Glutamatergic neuron (in vitro differentiated cells): Measurements from ENCODE around the gene PLXNA2. TPM values are rescaled to one million over a fixed set of nuclear protein-coding genes. Genes with fewer than 3 reads are reported as not detected.

Source experiments
- DNase-seq: peaks from one replicate; pipeline ENCODE4 v3.0.0; 2022
- H3K27ac Mint-ChIP-seq: one replicate; pipeline ENCODE4 v1.8.0; 2020; ENCODE audit warnings: mild to moderate bottlenecking, mixed read lengths, inconsistent platforms; ENCODE audit not compliant: unreplicated experiment
- H3K27me3 Mint-ChIP-seq: one replicate; pipeline ENCODE4 v1.8.0; 2020; ENCODE audit warnings: mild to moderate bottlenecking, moderate library complexity, mixed read lengths, inconsistent platforms; ENCODE audit not compliant: unreplicated experiment
- H3K36me3 Mint-ChIP-seq: one replicate; pipeline ENCODE4 v1.8.0; 2020; ENCODE audit warnings: mild to moderate bottlenecking, mixed read lengths, inconsistent platforms; ENCODE audit not compliant: unreplicated experiment
- H3K4me1 Mint-ChIP-seq: one replicate; pipeline ENCODE4 v1.8.0; 2020; ENCODE audit warnings: mild to moderate bottlenecking, low read depth, mixed read lengths, inconsistent platforms; ENCODE audit not compliant: unreplicated experiment
- H3K4me3 Mint-ChIP-seq: one replicate; pipeline ENCODE4 v1.8.0; 2020; ENCODE audit warnings: mild to moderate bottlenecking, mixed read lengths, inconsistent platforms; ENCODE audit not compliant: unreplicated experiment
- H3K9me3 Mint-ChIP-seq: one replicate; pipeline ENCODE4 v1.8.0; 2020; ENCODE audit warnings: mild to moderate bottlenecking, moderate library complexity, mixed read lengths, inconsistent platforms; ENCODE audit not compliant: unreplicated experiment
- total RNA-seq: library from RNA; stranded (reverse); fragmentation: NEBNext Ultra II Directional; extraction: Animal tissue kit (Norgen Biotek cat#: 25700); gene quantifications from one replicate; pipeline ENCODE4 v1.2.1, GENCODE V29; 2021; ENCODE audit not compliant: unreplicated experiment
- TF ChIP-seq, protein P1 (sequence below): fragments of 200-600 bp; sonication (generic); IDR thresholded peaks from one replicate; pipeline ENCODE4 v1.5.0; 2021; ENCODE audit not compliant: partially characterized antibody, unreplicated experiment

Gene PLXNA2
- total RNA-seq, 1 donor from 2014 or later, result 66.0 TPM

DNA sequence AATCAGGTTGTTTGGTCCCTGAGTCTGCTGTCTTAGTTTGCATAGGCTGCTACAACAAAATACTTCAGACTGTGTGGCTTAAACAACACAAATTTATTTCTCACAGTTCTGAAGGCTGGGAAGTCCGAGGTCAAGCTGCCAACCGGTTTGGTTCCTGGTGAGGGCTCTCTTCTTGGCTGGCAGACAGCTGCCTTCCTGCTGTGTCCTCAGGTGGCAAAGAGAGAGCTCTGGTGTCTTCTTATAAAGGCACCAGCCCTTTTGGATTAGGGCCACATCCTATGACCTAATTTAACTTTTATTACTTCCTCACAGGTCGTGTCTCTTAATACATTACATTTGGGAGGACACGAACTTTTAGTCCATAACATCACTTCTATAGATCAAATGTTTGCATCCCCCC lies 243.7 kb downstream of the PLXNA2 start:
- no peaks in the 10 kb centered on the region for H3K36me3 Mint-ChIP-seq
- H3K9me3 Mint-ChIP-seq, result no peaks in the 10 kb centered on the region
- no peak overlapping the region for H3K4me3 Mint-ChIP-seq
- TF ChIP-seq, protein P1, sequence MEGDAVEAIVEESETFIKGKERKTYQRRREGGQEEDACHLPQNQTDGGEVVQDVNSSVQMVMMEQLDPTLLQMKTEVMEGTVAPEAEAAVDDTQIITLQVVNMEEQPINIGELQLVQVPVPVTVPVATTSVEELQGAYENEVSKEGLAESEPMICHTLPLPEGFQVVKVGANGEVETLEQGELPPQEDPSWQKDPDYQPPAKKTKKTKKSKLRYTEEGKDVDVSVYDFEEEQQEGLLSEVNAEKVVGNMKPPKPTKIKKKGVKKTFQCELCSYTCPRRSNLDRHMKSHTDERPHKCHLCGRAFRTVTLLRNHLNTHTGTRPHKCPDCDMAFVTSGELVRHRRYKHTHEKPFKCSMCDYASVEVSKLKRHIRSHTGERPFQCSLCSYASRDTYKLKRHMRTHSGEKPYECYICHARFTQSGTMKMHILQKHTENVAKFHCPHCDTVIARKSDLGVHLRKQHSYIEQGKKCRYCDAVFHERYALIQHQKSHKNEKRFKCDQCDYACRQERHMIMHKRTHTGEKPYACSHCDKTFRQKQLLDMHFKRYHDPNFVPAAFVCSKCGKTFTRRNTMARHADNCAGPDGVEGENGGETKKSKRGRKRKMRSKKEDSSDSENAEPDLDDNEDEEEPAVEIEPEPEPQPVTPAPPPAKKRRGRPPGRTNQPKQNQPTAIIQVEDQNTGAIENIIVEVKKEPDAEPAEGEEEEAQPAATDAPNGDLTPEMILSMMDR, result no peak
- H3K4me1 Mint-ChIP-seq, result no peaks in the 10 kb centered on the region
- H3K27ac Mint-ChIP-seq, result no peak overlapping the region
- DNase-seq, result no peak
- H3K27me3 Mint-ChIP-seq, result peaks cover 3% of the 10 kb centered on the region

- TF ChIP-seq, protein P1, result no peak
- Mint-ChIP-seq H3K36me3 (no peaks in the 10 kb centered on the region), H3K27ac (no peak overlapping the region), H3K4me3 (no peak overlapping the region), H3K4me1 (no peaks in the 10 kb centered on the region), H3K27me3 (peaks cover 3% of the 10 kb centered on the region), H3K9me3 (no peaks in the 10 kb centered on the region)
- DNase-seq, result no peak
Measured at GRCh38 chr1:207999972-208000371, 244.2 kb downstream of the PLXNA2 start.

- Mint-ChIP-seq H3K9me3 (no peaks in the 10 kb centered on the region), H3K4me1 (no peaks in the 10 kb centered on the region), H3K27me3 (peaks cover 3% of the 10 kb centered on the region), H3K36me3 (no peaks in the 10 kb centered on the region), H3K27ac (no peak overlapping the region), H3K4me3 (no peak overlapping the region)
- TF ChIP-seq, protein P1, result no peak
- no peak for DNase-seq
Measured at GRCh38 chr1:207999274-207999915, 244.8 kb downstream of the PLXNA2 start.

DNA sequence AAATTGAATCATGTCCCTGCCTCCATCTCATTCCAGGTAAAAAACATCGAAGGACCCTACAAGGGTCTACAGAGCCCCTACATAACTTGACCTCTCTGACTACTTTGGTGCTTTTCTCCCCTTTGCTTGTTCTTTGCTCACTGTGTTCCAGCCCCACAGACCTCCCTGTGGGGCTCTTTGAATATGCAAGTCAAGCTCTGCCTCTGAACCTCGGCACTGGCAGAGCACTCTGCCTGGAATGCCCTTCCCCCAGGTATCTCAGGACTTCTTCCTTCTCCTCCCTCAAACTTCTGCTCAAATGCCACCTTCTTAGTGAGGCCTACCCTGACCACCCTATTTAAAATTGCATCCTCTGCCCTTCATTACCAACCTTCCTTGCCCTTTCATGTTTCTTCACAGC lies 245.5 kb downstream of the PLXNA2 start:
- H3K27ac Mint-ChIP-seq, result no peak overlapping the region
- no peaks in the 10 kb centered on the region for H3K36me3 Mint-ChIP-seq
- no peaks in the 10 kb centered on the region for H3K4me1 Mint-ChIP-seq
- H3K27me3 Mint-ChIP-seq, result peaks cover 3% of the 10 kb centered on the region
- no peak overlapping the region for H3K4me3 Mint-ChIP-seq
- DNase-seq, result no peak
- TF ChIP-seq, protein P1, result no peak
- H3K9me3 Mint-ChIP-seq, result no peaks in the 10 kb centered on the region

DNA sequence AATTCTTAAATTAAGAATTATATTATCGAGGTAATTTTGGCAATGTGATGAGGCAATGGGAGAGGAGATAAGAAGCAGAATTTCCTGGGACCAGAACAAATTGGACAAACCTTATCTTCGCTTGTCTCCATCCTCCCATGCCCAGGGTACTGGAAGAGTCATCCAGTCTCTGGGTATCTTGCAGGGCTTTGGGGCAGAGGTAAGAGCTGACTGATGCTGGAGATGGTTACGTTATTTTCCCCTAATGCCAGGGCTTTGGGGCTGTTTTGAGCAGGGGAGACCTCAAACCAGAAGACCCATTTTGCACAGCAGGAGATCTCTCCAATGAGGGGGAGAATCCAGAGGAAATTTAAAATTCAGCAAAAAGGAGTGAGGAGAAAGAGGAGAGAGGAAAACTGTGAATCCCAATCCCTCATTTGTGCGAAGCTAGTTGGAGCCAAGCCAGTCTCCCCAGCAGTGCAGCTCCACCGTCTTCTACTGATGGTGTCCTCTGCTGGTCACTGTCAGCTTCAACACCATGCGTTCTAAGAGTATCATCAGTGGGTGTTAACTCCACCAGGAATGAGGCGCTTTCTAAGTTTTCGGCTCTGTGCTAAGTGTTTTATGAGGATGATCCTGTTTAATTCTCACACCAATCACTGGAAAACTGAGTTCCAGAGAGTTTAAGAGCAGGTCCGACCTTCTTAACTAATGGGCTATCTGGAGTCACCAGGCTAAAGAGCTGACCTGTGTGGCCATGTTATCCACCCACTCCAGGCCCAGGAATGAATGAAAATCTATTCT lies 246.5 kb downstream of the PLXNA2 start:
- no peaks in the 10 kb centered on the region for H3K4me1 Mint-ChIP-seq
- no peak overlapping the region for H3K27ac Mint-ChIP-seq
- H3K4me3 Mint-ChIP-seq, result no peak overlapping the region
- H3K27me3 Mint-ChIP-seq, result no peaks in the 10 kb centered on the region
- TF ChIP-seq, protein P1, result peak; percentile 82
- H3K36me3 Mint-ChIP-seq, result no peaks in the 10 kb centered on the region
- H3K9me3 Mint-ChIP-seq, result no peaks in the 10 kb centered on the region
- peak; percentile 77 for DNase-seq
